ENCODE measurements around the gene AXIN2. TPM values are rescaled to one million over a fixed set of nuclear protein-coding genes. Genes with fewer than 3 reads are reported as not detected.

The AXIN2 gene
- total RNA-seq, 1 experiment from 2014 or later = 4.2 TPM

- no peak for DNase-seq (ENCODE audit: low read depth in 1 of 2, low spot score in 2 of 2)
- H3K36me3 ChIP-seq = no peaks in the 10 kb centered on the region
- no peak overlapping the region for H3K4me3 ChIP-seq
- H3K27me3 ChIP-seq (replicated peaks) = no peaks in the 10 kb centered on the region
- peaks cover 23% of the 10 kb centered on the region for H3K4me1 ChIP-seq (replicated peaks)
- no peaks in the 10 kb centered on the region for H3K9me3 ChIP-seq (replicated peaks)
- H3K27ac ChIP-seq = no peak overlapping the region
These were observed 6.1 kb upstream of the AXIN2 start for GRCh38 chr17:65567566-65567965.

GRCh38 chr17:65565559-65565958, 4.1 kb upstream of the AXIN2 start:
- H3K27ac ChIP-seq = no peak overlapping the region
- H3K27me3 ChIP-seq (replicated peaks) = no peaks in the 10 kb centered on the region
- no peak for DNase-seq (ENCODE audit: low read depth in 1 of 2, low spot score in 2 of 2)
- no peaks in the 10 kb centered on the region for H3K36me3 ChIP-seq
- H3K4me1 ChIP-seq (replicated peaks) = peaks cover 25% of the 10 kb centered on the region
- H3K4me3 ChIP-seq = no peak overlapping the region
- no peaks in the 10 kb centered on the region for H3K9me3 ChIP-seq (replicated peaks)

- Histone ChIP-seq H3K27me3 (replicated peaks) (no peaks in the 10 kb centered on the region), H3K4me1 (replicated peaks) (peaks cover 28% of the 10 kb centered on the region), H3K36me3 (0 out of 2 replicates have a peak, but pooled peaks cover 2% of the 10 kb centered on the region), H3K4me3 (no peak overlapping the region), H3K27ac (no peak overlapping the region), H3K9me3 (replicated peaks) (no peaks in the 10 kb centered on the region)
- DNase-seq (ENCODE audit: low read depth in 1 of 2, low spot score in 2 of 2) = no peak
These were observed 3.3 kb upstream of the AXIN2 start for GRCh38 chr17:65564793-65565192.

GRCh38 chr17:65562206-65562531, 721 bp upstream of the AXIN2 start:
- no peak for DNase-seq (ENCODE audit: low read depth in 1 of 2, low spot score in 2 of 2)
- H3K27ac ChIP-seq = no peak overlapping the region
- H3K27me3 ChIP-seq (replicated peaks) = no peaks in the 10 kb centered on the region
- peak overlapping the region; percentile 85 for H3K4me3 ChIP-seq
- peaks cover 14% of the 10 kb centered on the region for H3K36me3 ChIP-seq
- no peaks in the 10 kb centered on the region for H3K9me3 ChIP-seq (replicated peaks)
- H3K4me1 ChIP-seq (replicated peaks) = peaks cover 34% of the 10 kb centered on the region

- peaks cover 34% of the 10 kb centered on the region for H3K4me1 ChIP-seq (replicated peaks)
- peaks cover 16% of the 10 kb centered on the region for H3K36me3 ChIP-seq
- peak overlapping the region; percentile 85 for H3K4me3 ChIP-seq
- H3K9me3 ChIP-seq (replicated peaks) = no peaks in the 10 kb centered on the region
- peak overlapping the region; percentile 98 for H3K27ac ChIP-seq
- no peaks in the 10 kb centered on the region for H3K27me3 ChIP-seq (replicated peaks)
- peak; percentile 65 to 90 for DNase-seq (ENCODE audit: low read depth in 1 of 2, low spot score in 2 of 2)
These were observed 608 bp downstream of the AXIN2 start for GRCh38 chr17:65560628-65561451.

- DNase-seq (ENCODE audit: low read depth in 1 of 2, low spot score in 2 of 2) = peak in 1 of 2 experiments; percentile 46
- no peaks in the 10 kb centered on the region for H3K27me3 ChIP-seq (replicated peaks)
- peaks cover 19% of the 10 kb centered on the region for H3K36me3 ChIP-seq
- peaks cover 34% of the 10 kb centered on the region for H3K4me1 ChIP-seq (replicated peaks)
- peak overlapping the region; percentile 85 for H3K4me3 ChIP-seq
- no peak overlapping the region for H3K27ac ChIP-seq
- H3K9me3 ChIP-seq (replicated peaks) = no peaks in the 10 kb centered on the region
These were observed 1.4 kb downstream of the AXIN2 start for GRCh38 chr17:65559804-65560627.

- DNase-seq (ENCODE audit: low read depth in 1 of 2, low spot score in 2 of 2) = no peak
These were observed 2.0 kb downstream of the AXIN2 start for GRCh38 chr17:65559461-65559803.

GRCh38 chr17:65558683-65559460, 2.6 kb downstream of the AXIN2 start:
- no peak for DNase-seq (ENCODE audit: low read depth in 1 of 2, low spot score in 2 of 2)
- peak overlapping the region; percentile 85 for H3K4me3 ChIP-seq
- no peaks in the 10 kb centered on the region for H3K9me3 ChIP-seq (replicated peaks)
- H3K36me3 ChIP-seq = peaks cover 19% of the 10 kb centered on the region
- H3K4me1 ChIP-seq (replicated peaks) = peaks cover 23% of the 10 kb centered on the region
- H3K27ac ChIP-seq = no peak overlapping the region
- no peaks in the 10 kb centered on the region for H3K27me3 ChIP-seq (replicated peaks)

More at GRCh38 chr17:65559461-65559803, 2.0 kb downstream of the AXIN2 start:
- H3K27ac ChIP-seq = no peak overlapping the region
- H3K9me3 ChIP-seq (replicated peaks) = no peaks in the 10 kb centered on the region
- H3K4me3 ChIP-seq = peak overlapping the region; percentile 85
- H3K36me3 ChIP-seq = peaks cover 19% of the 10 kb centered on the region
- no peaks in the 10 kb centered on the region for H3K27me3 ChIP-seq (replicated peaks)
- peaks cover 29% of the 10 kb centered on the region for H3K4me1 ChIP-seq (replicated peaks)

- Histone ChIP-seq H3K36me3 (peaks cover 19% of the 10 kb centered on the region), H3K4me3 (no peak overlapping the region), H3K27me3 (replicated peaks) (no peaks in the 10 kb centered on the region), H3K4me1 (replicated peaks) (peaks cover 17% of the 10 kb centered on the region), H3K9me3 (replicated peaks) (no peaks in the 10 kb centered on the region), H3K27ac (no peak overlapping the region)
- DNase-seq (ENCODE audit: low read depth in 1 of 2, low spot score in 2 of 2) = no peak
These were observed 3.2 kb downstream of the AXIN2 start for GRCh38 chr17:65558311-65558682.

GRCh38 chr17:65557349-65558310, 3.8 kb downstream of the AXIN2 start:
- Histone ChIP-seq H3K27me3 (replicated peaks) (no peaks in the 10 kb centered on the region), H3K27ac (no peak overlapping the region), H3K4me3 (no peak overlapping the region), H3K36me3 (peaks cover 19% of the 10 kb centered on the region), H3K9me3 (replicated peaks) (no peaks in the 10 kb centered on the region), H3K4me1 (replicated peaks) (peaks cover 15% of the 10 kb centered on the region)
- DNase-seq (ENCODE audit: low read depth in 1 of 2, low spot score in 2 of 2) = no peak

GRCh38 chr17:65556910-65557348, 4.5 kb downstream of the AXIN2 start:
- Histone ChIP-seq H3K27me3 (replicated peaks) (no peaks in the 10 kb centered on the region), H3K36me3 (peaks cover 19% of the 10 kb centered on the region), H3K9me3 (replicated peaks) (no peaks in the 10 kb centered on the region), H3K27ac (no peak overlapping the region), H3K4me1 (replicated peaks) (peaks cover 11% of the 10 kb centered on the region), H3K4me3 (no peak overlapping the region)
- DNase-seq (ENCODE audit: low read depth in 1 of 2, low spot score in 2 of 2) = no peak

- DNase-seq (ENCODE audit: low read depth in 1 of 2, low spot score in 2 of 2) = peak; percentile 50 to 83
- Histone ChIP-seq H3K9me3 (replicated peaks) (no peaks in the 10 kb centered on the region), H3K27me3 (replicated peaks) (no peaks in the 10 kb centered on the region), H3K36me3 (peaks cover 19% of the 10 kb centered on the region), H3K4me3 (no peak overlapping the region), H3K4me1 (replicated peaks) (peaks cover 9% of the 10 kb centered on the region), H3K27ac (no peak overlapping the region)
These were observed 5.2 kb downstream of the AXIN2 start for GRCh38 chr17:65556014-65556909.

Data from SJSA1 (cell line).